Activated B cell treated with CpG ODN at 0.5 μM for 24 hours (primary cell): ENCODE measurements around the gene AP1G1. TPM values are rescaled to one million over a fixed set of nuclear protein-coding genes. Genes with fewer than 3 reads are reported as not detected.

Experiments
- ATAC-seq: fragments of 200-7000 bp; cut with Tn5 transposase; one replicate; pipeline ENCODE4 v1.10.0; 2021; ENCODE audit warnings: low read depth, mild to moderate bottlenecking, moderate library complexity
- CTCF ChIA-PET: fragments of 350-600 bp; sonication (Branson Sonifier 250); formaldehyde crosslinking; loops from one replicate; lab custom pipeline; 2021; ENCODE audit warnings: antibody characterized with exemption; lab: Charles Lee
- POLR2A ChIA-PET: fragments of 350-600 bp; sonication (Branson Sonifier 250); formaldehyde crosslinking; loops from one replicate; lab custom pipeline; 2021; ENCODE audit warnings: antibody characterized with exemption; lab: Charles Lee
- DNase-seq: peaks from one replicate; pipeline ENCODE4 v3.0.0; 2022
- H3K27ac Mint-ChIP-seq: one replicate; pipeline ENCODE4 v1.8.0; 2020; ENCODE audit warnings: mixed read lengths
- H3K27me3 Mint-ChIP-seq: one replicate; pipeline ENCODE4 v1.8.0; 2021; ENCODE audit warnings: mixed read lengths
- H3K36me3 Mint-ChIP-seq: one replicate; pipeline ENCODE4 v1.8.0; 2021; ENCODE audit warnings: low read depth, mixed read lengths
- H3K4me1 Mint-ChIP-seq: one replicate; pipeline ENCODE4 v1.8.0; 2021; ENCODE audit warnings: mixed read lengths
- H3K4me3 Mint-ChIP-seq: one replicate; pipeline ENCODE4 v1.8.0; 2020; ENCODE audit warnings: mild to moderate bottlenecking, mixed read lengths
- H3K9me3 Mint-ChIP-seq: one replicate; pipeline ENCODE4 v1.8.0; 2020; ENCODE audit warnings: mixed read lengths
- intact Hi-C: fragments of 100-400 bp; cut with micrococcal nuclease; formaldehyde crosslinking; loops from one replicate; pipeline ENCODE4 v1.15.1; 2024
- total RNA-seq: library from RNA; stranded (reverse); gene quantifications from 2 replicates; pipeline ENCODE4 v1.2.3, GENCODE V29; 2022
- TF ChIP-seq, protein P1 (sequence below): fragments of 200-600 bp; IDR thresholded peaks from one replicate; pipeline ENCODE4 v1.8.0; 2022; ENCODE audit warnings: antibody characterized with exemption, mild to moderate bottlenecking

The AP1G1 gene
- total RNA-seq, 1 donor from 2014 or later = 120 TPM

DNA sequence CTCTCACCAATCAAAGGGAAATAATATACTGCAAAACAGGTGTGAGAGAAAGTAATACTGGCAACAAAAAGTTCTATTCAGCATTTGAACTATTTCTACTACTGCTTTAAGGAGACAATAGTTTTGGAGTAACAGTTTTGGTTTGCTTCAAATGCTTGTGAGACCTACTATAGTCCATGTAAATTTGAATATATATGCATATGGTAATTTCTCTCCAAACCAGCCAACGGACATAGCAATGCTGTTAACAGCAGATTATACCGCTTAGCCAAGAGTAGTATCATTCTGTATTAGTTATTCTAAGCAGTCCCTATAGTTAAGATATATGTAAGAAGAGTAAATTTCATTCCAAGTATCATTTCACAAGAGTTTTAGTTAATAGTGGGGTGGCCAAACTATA is 102.6 kb downstream of the AP1G1 start:
- H3K4me1 Mint-ChIP-seq = peaks cover 8% of the 10 kb centered on the region
- TF ChIP-seq, protein P1, sequence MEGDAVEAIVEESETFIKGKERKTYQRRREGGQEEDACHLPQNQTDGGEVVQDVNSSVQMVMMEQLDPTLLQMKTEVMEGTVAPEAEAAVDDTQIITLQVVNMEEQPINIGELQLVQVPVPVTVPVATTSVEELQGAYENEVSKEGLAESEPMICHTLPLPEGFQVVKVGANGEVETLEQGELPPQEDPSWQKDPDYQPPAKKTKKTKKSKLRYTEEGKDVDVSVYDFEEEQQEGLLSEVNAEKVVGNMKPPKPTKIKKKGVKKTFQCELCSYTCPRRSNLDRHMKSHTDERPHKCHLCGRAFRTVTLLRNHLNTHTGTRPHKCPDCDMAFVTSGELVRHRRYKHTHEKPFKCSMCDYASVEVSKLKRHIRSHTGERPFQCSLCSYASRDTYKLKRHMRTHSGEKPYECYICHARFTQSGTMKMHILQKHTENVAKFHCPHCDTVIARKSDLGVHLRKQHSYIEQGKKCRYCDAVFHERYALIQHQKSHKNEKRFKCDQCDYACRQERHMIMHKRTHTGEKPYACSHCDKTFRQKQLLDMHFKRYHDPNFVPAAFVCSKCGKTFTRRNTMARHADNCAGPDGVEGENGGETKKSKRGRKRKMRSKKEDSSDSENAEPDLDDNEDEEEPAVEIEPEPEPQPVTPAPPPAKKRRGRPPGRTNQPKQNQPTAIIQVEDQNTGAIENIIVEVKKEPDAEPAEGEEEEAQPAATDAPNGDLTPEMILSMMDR = no peak
- DNase-seq = no peak
- POLR2A ChIA-PET = no interaction called here
- no peak for ATAC-seq
- H3K27me3 Mint-ChIP-seq = no peaks in the 10 kb centered on the region
- CTCF ChIA-PET = interaction anchor here (0.7 to 1.0 kb wide), 2 partner anchors 95 to 1177 kb away, joined by 3 read pairs; no protein-coding TSS in a partner anchor
- no peak overlapping the region for H3K27ac Mint-ChIP-seq
- H3K9me3 Mint-ChIP-seq = no peaks in the 10 kb centered on the region
- peaks cover 23% of the 10 kb centered on the region for H3K36me3 Mint-ChIP-seq
- intact Hi-C loops = no loop called here
- H3K4me3 Mint-ChIP-seq = no peak overlapping the region

DNA sequence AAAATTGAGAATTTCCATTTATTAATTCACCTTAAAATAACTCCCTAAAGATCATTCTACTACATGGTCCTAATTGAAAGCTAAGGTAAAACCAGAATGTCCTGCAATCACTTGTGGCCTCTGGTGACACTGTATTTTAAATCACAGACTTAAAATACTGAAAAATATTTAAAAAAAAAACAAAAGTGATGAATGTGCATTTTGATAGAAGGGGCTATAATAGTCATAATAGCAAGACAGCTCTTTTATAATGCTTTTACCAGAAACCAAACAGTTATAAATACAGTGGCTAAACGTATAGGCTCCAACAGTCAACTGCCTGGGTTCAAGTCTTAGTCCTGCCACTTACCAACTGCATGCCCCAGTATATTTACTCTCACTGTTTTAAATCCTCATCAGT is 105.3 kb downstream of the AP1G1 start:
- Mint-ChIP-seq H3K9me3 (no peaks in the 10 kb centered on the region), H3K4me1 (peaks cover 12% of the 10 kb centered on the region), H3K36me3 (peaks cover 36% of the 10 kb centered on the region), H3K4me3 (no peak overlapping the region), H3K27me3 (no peaks in the 10 kb centered on the region), H3K27ac (no peak overlapping the region)
- TF ChIP-seq, protein P1 = no peak
- ChIA-PET CTCF (no interaction called here), POLR2A (no interaction called here)
- ATAC-seq (no peak), DNase-seq (no peak)
- intact Hi-C loops = no loop called here

DNA sequence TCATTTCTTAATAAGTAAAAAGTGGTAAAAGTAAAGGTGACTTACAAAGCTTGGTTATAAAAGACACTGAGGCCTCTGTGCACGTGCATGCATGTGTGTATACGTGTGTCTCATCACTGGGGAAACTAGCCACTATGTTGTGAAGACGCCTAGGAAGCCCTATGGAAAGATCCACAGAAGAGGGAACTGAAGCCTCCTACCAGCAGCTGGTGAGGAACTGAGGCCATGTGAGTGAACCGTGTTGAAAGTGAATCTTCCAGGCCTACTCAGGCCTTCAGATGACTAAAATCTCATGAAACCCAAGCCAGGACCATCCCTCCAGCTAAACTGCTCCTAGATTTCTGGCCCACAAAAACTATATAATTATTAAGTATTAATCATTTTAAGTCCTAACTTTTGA is 107.8 kb downstream of the AP1G1 start:
- TF ChIP-seq, protein P1 = no peak
- Mint-ChIP-seq H3K27ac (no peak overlapping the region), H3K4me3 (no peak overlapping the region), H3K9me3 (no peaks in the 10 kb centered on the region), H3K36me3 (peaks cover 34% of the 10 kb centered on the region), H3K27me3 (no peaks in the 10 kb centered on the region), H3K4me1 (peaks cover 15% of the 10 kb centered on the region)
- ATAC-seq (no peak), DNase-seq (no peak)
- ChIA-PET POLR2A (interaction anchor here (0.9 to 1.2 kb wide), 2 partner anchors 93 to 106 kb away, joined by 3 to 12 read pairs; no protein-coding TSS in a partner anchor), CTCF (no interaction called here)
- intact Hi-C loops = no loop called here

DNA sequence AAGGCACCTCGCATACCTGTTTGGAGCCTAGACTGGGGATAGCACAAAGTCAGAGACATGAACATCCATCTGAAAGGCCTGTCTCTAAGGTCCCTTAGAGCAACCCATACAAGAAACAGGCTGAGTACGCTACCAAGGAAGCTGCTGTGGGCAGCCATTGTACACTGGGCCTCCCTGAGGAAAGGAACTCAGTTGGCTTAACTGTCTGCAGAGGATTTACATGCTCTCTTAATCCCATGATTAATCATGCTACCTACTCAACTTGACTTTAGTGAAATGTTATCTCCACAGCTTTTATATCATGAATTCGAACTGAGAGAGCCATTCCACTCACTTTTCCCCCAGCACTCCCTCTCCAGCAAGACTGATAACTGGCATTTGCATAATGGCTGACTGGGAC is 110.1 kb downstream of the AP1G1 start:
- POLR2A ChIA-PET = no interaction called here

DNA sequence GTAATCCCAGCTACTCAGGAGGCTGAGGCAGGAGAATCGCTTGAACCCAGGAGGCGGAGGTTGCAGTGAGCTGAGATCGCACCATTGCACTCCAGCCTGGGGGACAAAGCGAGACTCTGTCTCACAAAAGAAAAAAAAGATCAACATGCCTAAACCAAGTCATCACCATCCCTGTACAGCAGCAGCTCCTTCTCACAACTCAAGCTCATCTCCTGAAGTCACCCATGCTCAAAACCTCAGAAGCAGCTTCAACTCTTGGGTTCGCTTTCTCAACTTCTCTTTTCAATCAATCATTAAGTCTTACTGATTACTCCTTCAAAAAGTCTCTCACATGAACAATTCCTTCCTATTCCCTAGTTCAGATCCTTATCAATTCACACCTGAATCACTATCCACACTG is 115.5 kb downstream of the AP1G1 start:
- ATAC-seq (peak; percentile 62), DNase-seq (no peak)
- peak overlapping the region; percentile 6 for H3K4me3 Mint-ChIP-seq
- H3K4me1 Mint-ChIP-seq = peaks cover 23% of the 10 kb centered on the region
- peak overlapping the region; percentile 50 for H3K27ac Mint-ChIP-seq
- intact Hi-C loops = loop anchor here (1.0 kb wide), 1 partner anchor 53 kb away; no protein-coding TSS in a partner anchor
- peaks cover 30% of the 10 kb centered on the region for H3K36me3 Mint-ChIP-seq
- no peaks in the 10 kb centered on the region for H3K9me3 Mint-ChIP-seq
- POLR2A ChIA-PET = interaction anchor here (0.6 kb wide), 1 partner anchor 128 kb away, joined by 8 read pairs; no protein-coding TSS in a partner anchor
- CTCF ChIA-PET = no interaction called here
- H3K27me3 Mint-ChIP-seq = no peaks in the 10 kb centered on the region
- TF ChIP-seq, protein P1 = no peak

More for the DNA sequence above, 110.1 kb downstream of the AP1G1 start:
- DNase-seq (no peak), ATAC-seq (no peak)
- H3K4me3 Mint-ChIP-seq = no peak overlapping the region
- no peaks in the 10 kb centered on the region for H3K27me3 Mint-ChIP-seq
- no peaks in the 10 kb centered on the region for H3K9me3 Mint-ChIP-seq
- intact Hi-C loops = no loop called here
- TF ChIP-seq, protein P1 = no peak
- H3K36me3 Mint-ChIP-seq = peaks cover 32% of the 10 kb centered on the region
- no peak overlapping the region for H3K27ac Mint-ChIP-seq
- CTCF ChIA-PET = no interaction called here
- peaks cover 16% of the 10 kb centered on the region for H3K4me1 Mint-ChIP-seq
